ENCODE data around the gene ADCYAP1R1.

The ADCYAP1R1 gene

GRCh38 chr7:31087351-31087750 is 35.2 kb downstream of the ADCYAP1R1 start:
- no peak overlapping the region for H3K4me3 ChIP-seq (ENCODE audit: low read depth, low read length)
- TF ChIP-seq CTCF (IDR thresholded peaks at IDR 0.05; ENCODE audit: low read depth, low read length) = no peak
- DNase-seq (ENCODE audit: low read depth, low spot score) = no peak
- in situ Hi-C loops (cut with HindIII; ENCODE audit: low sequenced_read_pairs) = no loop called here

- in situ Hi-C loops (cut with HindIII; ENCODE audit: low sequenced_read_pairs) = no loop called here
- no peak for DNase-seq (ENCODE audit: low read depth, low spot score)
- no peak for TF ChIP-seq CTCF (IDR thresholded peaks at IDR 0.05; ENCODE audit: low read depth, low read length)
- H3K4me3 ChIP-seq (ENCODE audit: low read depth, low read length) = no peak overlapping the region
Measured at GRCh38 chr7:31091924-31092434, 39.9 kb downstream of the ADCYAP1R1 start.

- in situ Hi-C loops (cut with HindIII; ENCODE audit: low sequenced_read_pairs) = no loop called here
- no peak for TF ChIP-seq CTCF (IDR thresholded peaks at IDR 0.05; ENCODE audit: low read depth, low read length)
- no peak for DNase-seq (ENCODE audit: low read depth, low spot score)
Measured at GRCh38 chr7:31092606-31093005, 40.5 kb downstream of the ADCYAP1R1 start.

GRCh38 chr7:31093282-31093681 is 41.2 kb downstream of the ADCYAP1R1 start:
- H3K4me3 ChIP-seq (ENCODE audit: low read depth, low read length) = no peak overlapping the region
- DNase-seq (ENCODE audit: low read depth, low spot score) = no peak
- in situ Hi-C loops (cut with HindIII; ENCODE audit: low sequenced_read_pairs) = no loop called here
- no peak for TF ChIP-seq CTCF (IDR thresholded peaks at IDR 0.05; ENCODE audit: low read depth, low read length)

More at GRCh38 chr7:31092606-31093005, 40.5 kb downstream of the ADCYAP1R1 start:
- H3K4me3 ChIP-seq (ENCODE audit: low read depth, low read length) = no peak overlapping the region

- H3K4me3 ChIP-seq (ENCODE audit: low read depth, low read length) = no peak overlapping the region
- in situ Hi-C loops (cut with HindIII; ENCODE audit: low sequenced_read_pairs) = no loop called here
- no peak for TF ChIP-seq CTCF (IDR thresholded peaks at IDR 0.05; ENCODE audit: low read depth, low read length)
- DNase-seq (ENCODE audit: low read depth, low spot score) = no peak
Measured at GRCh38 chr7:31094271-31094670, 42.2 kb downstream of the ADCYAP1R1 start.

GRCh38 chr7:31095286-31096197 is 43.4 kb downstream of the ADCYAP1R1 start:
- H3K4me3 ChIP-seq (ENCODE audit: low read depth, low read length) = no peak overlapping the region
- no peak for DNase-seq (ENCODE audit: low read depth, low spot score)
- TF ChIP-seq CTCF (IDR thresholded peaks at IDR 0.05; ENCODE audit: low read depth, low read length) = no peak
- in situ Hi-C loops (cut with HindIII; ENCODE audit: low sequenced_read_pairs) = no loop called here

Data from astrocyte of the spinal cord (primary cell).